ENCODE results near the gene RGN.
"Not testable (repeated sequence)": the region's sequence is repeated elsewhere in the genome, so short reads cannot be mapped to it uniquely, and the experiment has no call there.

The RGN gene

DNA sequence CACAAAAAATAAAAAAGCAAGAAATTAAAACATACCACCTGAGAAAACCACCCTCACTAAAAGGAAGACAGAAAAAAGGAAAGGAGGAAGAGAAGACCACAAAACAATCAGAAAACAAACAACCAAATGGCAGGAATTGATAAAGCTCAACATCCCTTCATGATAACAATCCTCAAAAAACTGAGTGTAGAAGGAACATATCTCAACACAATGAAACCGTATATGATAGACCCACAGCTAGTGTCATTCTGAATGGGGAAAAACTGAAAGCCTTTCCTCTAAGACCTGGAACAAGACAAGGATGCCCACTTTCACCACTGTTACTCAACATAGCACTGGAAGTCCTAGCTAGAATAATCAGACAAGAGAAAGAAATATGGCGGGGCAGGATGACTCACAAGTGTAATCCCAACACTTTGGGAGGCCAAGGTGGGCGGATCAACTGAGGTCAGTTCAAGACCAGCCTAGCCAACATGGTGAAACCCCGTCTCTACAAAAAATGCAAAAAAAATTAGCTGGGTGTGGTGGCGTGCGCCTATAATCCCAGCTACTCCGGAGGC is 38.4 kb downstream of the RGN start:
- not testable (repeated sequence) for FAIRE-seq; DNase-seq (ENCODE audit: low spot score)

DNA sequence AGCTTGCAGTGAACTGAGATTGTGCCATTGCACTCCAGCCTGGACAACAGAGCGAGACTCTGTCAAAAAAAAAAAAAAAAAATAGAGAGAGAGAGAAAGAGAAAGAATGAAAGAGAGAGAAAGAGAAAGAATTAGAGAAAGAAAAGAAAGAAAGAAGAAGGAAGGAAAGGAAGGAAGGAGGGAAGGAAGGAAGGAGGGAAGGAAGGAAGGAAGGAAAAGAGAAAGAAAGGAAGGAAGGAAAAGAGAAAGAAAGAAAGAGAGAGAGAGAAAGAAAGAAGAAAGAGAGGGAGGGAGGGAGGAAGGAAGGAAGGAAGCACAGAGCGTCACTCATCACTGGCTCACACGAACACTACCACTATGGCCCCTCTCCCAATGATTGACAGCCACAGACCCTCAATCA is 46.2 kb downstream of the RGN start:
- FAIRE-seq; DNase-seq (ENCODE audit: low spot score): not testable (repeated sequence)

DNA sequence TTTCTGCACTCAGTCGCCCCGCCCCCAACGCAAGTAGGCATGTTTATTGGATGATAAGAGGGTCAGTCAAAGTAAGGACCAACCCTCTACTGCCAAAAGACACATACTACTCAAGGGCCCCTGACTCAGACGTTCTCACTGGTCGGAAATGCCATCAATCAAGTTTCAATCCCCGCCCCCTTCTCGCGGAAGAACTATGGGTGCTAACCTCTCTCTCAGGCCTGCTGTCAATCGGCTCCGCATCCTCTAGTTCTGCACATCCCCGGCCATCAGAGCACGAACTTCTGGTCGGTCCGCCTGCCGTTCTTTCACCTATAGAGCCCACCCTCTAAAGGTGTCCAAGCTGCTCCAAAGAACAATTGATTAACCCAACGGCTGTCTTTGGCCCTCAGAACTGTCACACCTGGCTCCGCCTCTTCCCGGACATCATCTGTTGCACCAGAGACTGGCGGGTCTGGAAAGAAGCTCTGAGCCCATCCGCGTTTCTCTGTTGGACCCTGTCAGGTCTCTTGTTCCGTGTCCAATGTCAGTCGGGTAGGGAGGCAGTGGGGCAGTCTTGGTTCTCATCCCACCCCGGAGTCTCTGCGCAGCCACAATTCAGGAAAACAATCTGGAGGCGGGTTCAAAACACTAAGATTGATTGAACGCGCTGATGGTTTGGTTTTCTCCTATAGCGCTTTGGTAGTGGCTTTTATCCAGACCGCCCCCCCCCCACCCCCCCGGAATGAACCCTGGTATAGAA is 51.1 kb downstream of the RGN start:
- DNase-seq (ENCODE audit: low spot score) = peak; percentile 85
- peak; percentile 88 for FAIRE-seq

DNA sequence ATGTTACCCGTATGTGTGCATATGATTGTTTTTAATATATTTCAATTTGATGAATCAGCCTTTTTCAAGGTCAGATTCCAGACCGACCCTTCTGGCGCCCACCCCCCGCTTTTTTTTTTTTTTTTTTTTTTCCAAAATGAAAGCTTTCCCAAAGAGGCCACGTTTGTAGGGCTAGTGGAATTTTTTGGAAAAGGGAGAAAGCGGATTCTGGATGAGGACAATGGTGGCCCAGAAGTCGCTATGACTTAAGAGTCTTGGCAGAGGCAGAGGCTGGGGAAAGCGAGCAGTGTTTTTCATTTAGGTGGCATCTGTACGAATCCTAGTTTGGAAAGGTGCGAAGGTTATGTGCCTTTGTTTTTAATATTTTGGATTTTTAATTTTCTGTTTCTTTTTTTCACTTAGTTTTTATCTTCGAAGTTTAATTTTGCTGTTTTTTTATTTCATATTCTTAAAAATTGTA is 51.7 kb downstream of the RGN start:
- FAIRE-seq = no peak
- no peak for DNase-seq (ENCODE audit: low spot score)

DNA sequence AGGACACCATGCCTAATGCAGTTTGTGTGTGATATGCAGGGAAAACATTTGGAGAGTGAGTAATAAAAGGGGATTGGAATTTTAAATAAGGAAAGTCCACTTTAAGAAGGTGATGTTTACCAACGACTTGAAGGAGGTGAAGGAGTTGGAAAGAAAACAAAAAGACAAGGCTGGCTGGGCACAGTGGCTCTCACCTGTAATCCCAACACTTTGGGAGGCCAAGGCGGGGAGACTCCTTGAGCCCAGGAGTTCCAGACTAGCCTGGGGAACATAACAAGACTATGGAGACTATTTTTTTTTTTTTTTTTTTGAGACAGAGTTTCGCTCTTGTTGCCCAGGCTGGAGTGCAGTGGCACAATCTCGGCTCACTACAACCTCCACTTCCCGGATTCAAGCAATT is 55.2 kb downstream of the RGN start:
- no peak for DNase-seq (ENCODE audit: low spot score)

DNA sequence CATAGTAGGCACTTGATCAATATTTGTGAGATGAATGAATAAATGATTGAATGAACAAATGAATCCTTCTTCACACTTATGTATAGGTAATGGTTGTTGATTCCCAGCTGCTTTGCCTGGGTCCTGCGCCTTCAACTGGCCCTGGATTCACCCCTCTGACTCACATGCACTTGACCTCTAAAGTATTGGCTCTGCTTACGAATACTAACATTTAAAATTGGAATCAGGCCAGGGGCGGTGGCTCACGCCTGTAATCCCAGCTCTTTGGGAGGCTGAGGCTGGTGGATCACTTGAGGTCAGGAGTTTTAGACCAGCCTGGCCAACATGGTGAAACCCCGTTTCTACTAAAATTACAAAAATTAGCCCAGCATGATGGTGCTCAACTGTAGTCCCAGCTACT is 57.4 kb downstream of the RGN start:
- not testable (repeated sequence) for DNase-seq (ENCODE audit: low spot score); FAIRE-seq

More for the DNA sequence above, 55.2 kb downstream of the RGN start:
- no peak for FAIRE-seq

DNA sequence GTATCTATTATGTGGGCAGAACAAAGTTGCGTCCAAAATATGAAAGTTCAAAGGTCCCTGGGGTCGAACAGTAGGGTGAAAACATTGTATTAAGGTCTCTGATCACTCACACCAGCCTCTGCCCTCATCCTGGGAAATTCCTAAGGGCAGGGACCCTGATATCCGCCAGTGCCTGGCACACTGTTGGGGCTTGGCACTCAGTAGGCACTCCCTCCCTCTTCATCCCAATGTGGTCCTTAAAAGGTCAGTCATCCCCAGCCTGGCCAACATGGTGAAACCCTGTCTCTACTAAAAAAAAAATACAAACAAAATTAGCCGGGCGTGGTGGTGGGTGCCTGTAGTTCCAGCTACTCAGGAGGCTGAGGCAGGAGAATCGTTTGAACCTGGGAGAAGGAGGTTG is 59.9 kb downstream of the RGN start:
- DNase-seq (ENCODE audit: low spot score) (no peak), FAIRE-seq (no peak)

Data from RCC 7860 (cell line).